NOMO-1 (cell line): ENCODE data around the gene CCL13.

Source experiments
- DNase-seq, 2 experiments: peaks; one replicate each; lab custom pipeline; 2025; ENCODE audit not compliant: unreplicated experiment in 2 of 2; lab: John Stamatoyannopoulos, UW

The CCL13 gene

GRCh38 chr17:34361478-34362061 is 5.3 kb downstream of the CCL13 start:
- peak; percentile 73 to 83 for DNase-seq

GRCh38 chr17:34363183-34363661 is 6.9 kb downstream of the CCL13 start, which contains the start of gene CCL1:
Gene CCL1, minus strand, starts transcription at chr17:34363233. Its CDS starts 72 bp downstream, at chr17:34363161.
- DNase-seq = no peak

GRCh38 chr17:34364751-34365150 is 8.5 kb downstream of the CCL13 start:
- DNase-seq = no peak

GRCh38 chr17:34365340-34365739 is 9.1 kb downstream of the CCL13 start:
- peak; percentile 61 to 75 for DNase-seq

- peak; percentile 22 to 42 for DNase-seq
These were observed 9.7 kb downstream of the CCL13 start for GRCh38 chr17:34366010-34366409.

- no peak for DNase-seq
These were observed 10.3 kb downstream of the CCL13 start for GRCh38 chr17:34366529-34367107.

GRCh38 chr17:34367486-34368195 is 11.4 kb downstream of the CCL13 start:
- no peak for DNase-seq

GRCh38 chr17:34368196-34368945 is 12.1 kb downstream of the CCL13 start:
- peak; percentile 51 to 71 for DNase-seq

- peak; percentile 57 to 71 for DNase-seq
These were observed 12.7 kb downstream of the CCL13 start for GRCh38 chr17:34368946-34369500.

GRCh38 chr17:34369571-34369970 is 13.3 kb downstream of the CCL13 start:
- DNase-seq = no peak

- DNase-seq = no peak
These were observed 14.2 kb downstream of the CCL13 start for GRCh38 chr17:34370376-34370996.

GRCh38 chr17:34370997-34371395 is 14.7 kb downstream of the CCL13 start:
- peak; percentile 30 to 39 for DNase-seq

GRCh38 chr17:34371405-34372100 is 15.3 kb downstream of the CCL13 start:
- peak; percentile 17 to 20 for DNase-seq

- no peak for DNase-seq
These were observed 18.2 kb downstream of the CCL13 start for GRCh38 chr17:34374457-34374856.

GRCh38 chr17:34375426-34375997 is 19.2 kb downstream of the CCL13 start:
- no peak for DNase-seq

- DNase-seq = peak; percentile 16 to 32
These were observed 21.0 kb downstream of the CCL13 start for GRCh38 chr17:34377078-34377823.

GRCh38 chr17:34378664-34379101 is 22.4 kb downstream of the CCL13 start:
- peak; percentile 31 to 82 for DNase-seq

- no peak for DNase-seq
These were observed 23.6 kb downstream of the CCL13 start for GRCh38 chr17:34379868-34380267.
